ENCODE results near the gene COL4A5.
"Not testable (repeated sequence)": the region's sequence is repeated elsewhere in the genome, so short reads cannot be mapped to it uniquely, and the experiment has no call there.

COL4A5 gene

GRCh38 chrX:108439426-108439942, at the start of gene COL4A5:
COL4A5 (plus strand) TSS chrX:108439838; CDS start chrX:108440126, 288 bp downstream.
- DNase-seq (ENCODE audit: low read depth in 2 of 2): no peak

DNA sequence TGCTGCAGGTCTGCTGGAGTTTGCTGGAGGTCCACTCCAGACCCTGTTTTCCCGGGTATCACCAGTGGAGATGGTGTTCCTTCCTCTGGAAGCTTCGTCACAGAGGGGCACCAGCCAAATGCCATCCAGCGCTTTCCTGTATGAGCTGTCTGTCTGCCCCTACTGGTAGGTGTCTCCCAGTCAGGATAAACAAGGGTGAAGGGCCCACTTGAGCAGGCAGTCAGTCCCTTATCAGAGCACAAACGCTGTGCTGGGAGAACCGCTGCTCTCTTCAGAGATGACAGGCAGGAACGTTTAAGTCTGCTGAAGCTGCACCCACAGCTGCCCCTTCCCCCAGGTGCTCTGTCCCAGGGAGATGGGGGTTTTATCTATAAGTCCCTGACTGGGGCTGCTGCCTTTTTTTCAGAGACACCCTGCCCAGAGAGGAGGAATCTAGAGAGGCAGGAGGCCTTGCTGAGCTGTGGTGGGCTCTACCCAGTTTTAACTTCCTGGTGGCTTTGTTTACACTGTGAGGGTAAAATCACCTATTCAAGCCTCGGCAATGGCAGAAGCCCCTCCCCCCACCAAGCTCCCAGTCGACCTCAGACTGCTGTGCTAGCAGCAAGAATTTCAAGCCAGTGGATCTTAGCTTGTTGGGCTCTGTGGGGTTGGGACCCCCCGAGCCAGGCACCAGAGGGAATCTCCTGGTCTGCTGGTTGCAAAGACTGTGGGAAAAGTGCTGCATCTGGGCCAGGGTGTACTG, 48.5 kb upstream of the COL4A5 start:
- DNase-seq (ENCODE audit: low read depth in 2 of 2): not testable (repeated sequence)

GRCh38 chrX:108396188-108396891, 43.3 kb upstream of the COL4A5 start:
- DNase-seq (ENCODE audit: low read depth in 2 of 2): no peak

DNA sequence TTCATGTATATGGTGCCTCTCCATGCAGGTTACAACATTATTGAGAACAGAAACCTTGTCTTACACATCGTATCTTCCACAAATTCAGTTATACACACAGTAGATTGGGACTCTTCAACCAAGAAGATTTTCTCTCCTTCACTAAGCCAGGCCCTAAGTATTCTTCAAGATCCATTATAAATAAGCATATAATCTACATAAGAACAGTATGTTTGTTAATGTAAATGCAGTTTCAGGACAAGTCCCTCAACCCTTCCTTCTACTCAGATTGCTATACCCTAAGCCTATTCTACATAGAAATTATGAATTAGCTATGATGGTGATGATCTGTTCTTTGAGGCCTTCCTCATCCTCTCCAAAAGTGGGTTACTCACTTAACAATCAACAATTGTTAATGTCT, 42.7 kb upstream of the COL4A5 start:
- no peak for DNase-seq (ENCODE audit: low read depth in 2 of 2)

DNA sequence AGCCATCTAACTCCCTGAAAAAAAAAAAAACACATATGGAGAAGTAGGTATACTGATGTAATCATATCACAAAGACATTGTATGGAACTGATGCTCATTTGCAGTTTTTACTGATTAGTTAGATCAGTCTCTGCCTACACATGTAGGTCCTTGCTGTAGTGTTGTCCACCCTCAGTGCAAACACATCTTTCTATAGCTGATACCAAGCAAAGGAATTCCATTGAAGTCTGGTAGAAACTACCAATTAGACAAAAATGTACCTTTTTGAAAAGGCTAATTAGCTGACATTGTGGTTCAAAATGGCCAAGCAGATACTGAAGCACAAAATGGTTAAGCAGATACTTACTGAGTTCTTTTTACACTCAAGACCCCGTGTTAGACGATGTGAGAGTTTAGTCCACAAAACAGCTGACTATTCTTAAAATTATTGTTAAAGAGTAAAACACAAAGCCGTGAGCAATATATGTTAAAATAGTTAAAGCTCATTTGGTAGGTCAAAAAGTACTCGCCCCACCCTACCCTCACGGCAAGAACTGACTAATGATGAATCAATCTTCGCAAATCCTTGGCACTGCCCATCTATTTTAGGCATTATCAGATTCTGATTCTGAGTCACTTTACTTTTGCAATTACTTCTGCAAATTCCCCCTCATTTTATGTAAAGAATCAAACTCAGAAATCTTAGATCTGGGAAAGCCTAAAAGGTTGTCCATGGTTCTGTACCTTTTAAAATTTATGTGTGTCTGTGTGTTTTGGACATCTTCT, 41.8 kb upstream of the COL4A5 start:
- no peak for DNase-seq (ENCODE audit: low read depth in 2 of 2)

GRCh38 chrX:108399418-108400165, 40.0 kb upstream of the COL4A5 start:
- no peak for DNase-seq (ENCODE audit: low read depth in 2 of 2)

GRCh38 chrX:108412783-108413182, 26.9 kb upstream of the COL4A5 start:
- no peak for DNase-seq (ENCODE audit: low read depth in 2 of 2)

DNA sequence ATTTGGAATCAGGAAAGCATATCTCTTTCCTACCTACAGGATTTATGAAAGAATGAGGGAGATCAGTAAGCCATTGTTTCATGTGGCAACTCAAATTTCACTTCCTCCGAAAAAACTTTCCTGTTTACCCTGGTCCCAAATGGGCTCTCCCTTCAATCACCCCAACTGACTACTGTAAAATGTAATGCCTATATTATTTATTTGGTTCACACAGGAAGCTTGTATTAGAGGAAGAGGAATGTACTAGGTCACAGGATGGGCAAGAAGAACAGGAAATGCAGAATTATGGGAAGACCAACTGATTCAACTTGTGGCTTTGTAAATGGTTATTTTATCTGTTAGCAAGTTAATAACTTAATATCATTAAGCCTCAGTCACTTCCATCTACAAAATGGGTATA, 24.5 kb upstream of the COL4A5 start:
- DNase-seq (ENCODE audit: low read depth in 2 of 2): no peak

DNA sequence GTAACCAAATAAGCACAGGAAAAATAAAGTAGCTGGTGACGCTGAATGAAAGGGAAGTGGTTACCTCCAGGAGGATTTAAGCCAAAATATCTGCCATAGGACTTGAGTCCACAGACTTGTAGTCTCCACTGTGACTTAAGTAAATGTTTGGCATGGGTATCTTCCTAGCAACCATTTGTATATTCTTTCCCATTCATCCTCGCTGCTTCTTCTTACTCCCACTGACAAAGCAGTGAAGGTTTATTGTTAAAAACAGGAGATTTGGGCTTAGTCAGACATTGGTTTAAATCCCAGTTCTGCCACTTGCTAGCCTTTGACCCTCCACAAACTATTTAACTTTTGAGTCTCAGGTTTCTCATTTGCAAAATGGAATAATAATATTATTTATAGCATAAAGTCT, 23.7 kb upstream of the COL4A5 start:
- no peak for DNase-seq (ENCODE audit: low read depth in 2 of 2)

GRCh38 chrX:108417257-108417656, 22.4 kb upstream of the COL4A5 start:
- no peak for DNase-seq (ENCODE audit: low read depth in 2 of 2)

- DNase-seq (ENCODE audit: low read depth in 2 of 2): no peak
Observed at GRCh38 chrX:108419401-108419800, 20.2 kb upstream of the COL4A5 start.

DNA sequence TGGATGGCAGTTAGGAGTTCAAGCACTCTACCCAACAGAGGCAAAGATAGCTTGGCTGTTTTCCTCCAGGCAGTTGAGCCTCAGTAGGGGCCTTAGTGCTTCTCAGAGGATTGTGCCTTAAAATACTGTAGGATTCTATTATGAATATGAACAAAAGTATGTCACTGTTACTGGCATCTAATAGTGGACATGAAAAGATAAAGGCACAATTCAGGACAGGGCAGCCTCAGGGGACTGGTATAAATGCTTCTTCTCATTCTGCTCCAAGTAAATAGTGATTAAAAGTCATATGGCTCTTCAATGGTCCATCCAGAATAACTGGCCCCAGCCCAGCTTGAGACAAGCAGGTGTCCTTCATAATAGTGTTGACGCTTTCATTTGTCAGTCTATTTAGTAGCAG, 19.2 kb upstream of the COL4A5 start:
- DNase-seq (ENCODE audit: low read depth in 2 of 2): no peak

DNA sequence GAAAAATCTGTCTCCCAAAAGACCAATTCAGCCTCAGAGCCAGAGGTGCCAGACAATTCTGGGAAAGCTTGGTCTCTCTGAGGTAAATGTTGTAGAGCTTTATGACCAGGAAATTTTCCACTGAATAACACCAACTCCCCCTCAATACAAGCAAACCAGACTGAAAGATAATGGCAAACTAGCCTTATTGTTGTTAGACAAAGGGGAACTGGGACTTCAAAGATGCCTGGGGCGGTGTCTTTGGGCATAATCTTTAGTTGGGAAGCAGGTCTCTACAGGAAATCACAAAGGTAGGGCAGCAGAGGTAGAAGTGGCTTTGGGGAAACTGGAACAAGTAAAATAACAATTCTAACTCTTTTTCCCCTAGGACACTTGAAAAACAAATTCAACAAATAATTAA, 13.4 kb upstream of the COL4A5 start:
- no peak for DNase-seq (ENCODE audit: low read depth in 2 of 2)

DNA sequence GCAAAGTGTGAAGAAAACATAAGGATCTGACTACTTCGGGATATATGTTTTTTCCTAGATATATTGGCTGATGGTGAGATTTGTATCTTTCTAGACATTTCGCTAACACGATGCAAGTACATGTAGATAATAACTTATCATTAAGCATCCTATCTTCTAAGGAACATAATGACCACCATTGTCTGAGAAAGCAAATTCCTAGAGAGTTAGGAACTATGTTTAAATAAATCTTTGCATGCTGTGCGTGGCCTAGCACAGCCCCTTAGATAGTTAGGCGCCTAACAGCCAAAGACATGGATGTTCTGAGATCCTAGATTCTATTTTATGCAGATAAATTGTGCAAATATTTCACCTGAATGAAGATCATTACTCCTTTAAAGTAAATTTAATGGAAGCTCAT, 4.4 kb upstream of the COL4A5 start:
- DNase-seq (ENCODE audit: low read depth in 2 of 2): no peak

DNA sequence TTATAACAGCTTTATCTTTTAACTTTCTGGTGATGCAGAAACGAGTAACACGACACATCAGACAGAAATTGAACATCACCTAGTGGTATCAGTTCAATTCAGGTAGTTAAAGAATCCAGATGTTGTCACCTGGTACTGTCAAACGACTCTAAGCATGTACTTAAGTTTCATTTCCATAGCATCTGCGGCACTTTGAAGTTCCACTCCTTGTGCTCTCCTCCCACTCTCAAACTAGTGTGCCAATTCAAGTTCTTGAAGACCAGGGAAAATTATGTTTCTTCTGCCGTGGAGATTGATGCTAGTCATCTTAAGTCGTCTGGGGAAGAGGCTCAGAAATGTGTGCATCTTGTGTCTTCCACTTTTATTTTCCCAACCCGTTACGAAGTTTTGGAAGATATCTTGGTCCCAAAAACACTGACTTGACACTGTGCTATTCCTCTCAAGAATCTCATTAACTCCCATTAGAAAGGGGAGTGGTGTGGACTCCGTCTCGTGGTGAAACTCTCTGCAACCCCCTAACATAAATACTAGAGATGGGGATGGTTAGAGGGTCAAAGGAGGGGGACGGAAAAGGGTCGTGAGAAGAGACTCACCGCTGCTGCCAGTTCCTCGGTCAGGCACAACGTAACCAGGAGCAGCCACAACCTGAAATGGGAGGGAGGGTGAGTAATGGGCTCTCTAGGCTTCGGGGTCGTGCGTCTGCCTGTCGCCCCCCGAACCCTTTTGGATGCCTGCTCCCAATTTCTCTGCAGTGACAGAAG, 2.1 kb upstream of the COL4A5 start:
- no peak for DNase-seq (ENCODE audit: low read depth in 2 of 2)

- no peak for DNase-seq (ENCODE audit: low read depth in 2 of 2)
Observed at GRCh38 chrX:108438110-108438623, 1.5 kb upstream of the COL4A5 start, which contains the start of gene COL4A6. COL4A6 (minus strand) TSS chrX:108438422; CDS start chrX:108438196, 226 bp downstream.

GRCh38 chrX:108439961-108440696, 491 bp downstream of the COL4A5 start:
- DNase-seq (ENCODE audit: low read depth in 2 of 2): no peak

- no peak for DNase-seq (ENCODE audit: low read depth in 2 of 2)
Observed at GRCh38 chrX:108442901-108443464, 3.3 kb downstream of the COL4A5 start.

DNA sequence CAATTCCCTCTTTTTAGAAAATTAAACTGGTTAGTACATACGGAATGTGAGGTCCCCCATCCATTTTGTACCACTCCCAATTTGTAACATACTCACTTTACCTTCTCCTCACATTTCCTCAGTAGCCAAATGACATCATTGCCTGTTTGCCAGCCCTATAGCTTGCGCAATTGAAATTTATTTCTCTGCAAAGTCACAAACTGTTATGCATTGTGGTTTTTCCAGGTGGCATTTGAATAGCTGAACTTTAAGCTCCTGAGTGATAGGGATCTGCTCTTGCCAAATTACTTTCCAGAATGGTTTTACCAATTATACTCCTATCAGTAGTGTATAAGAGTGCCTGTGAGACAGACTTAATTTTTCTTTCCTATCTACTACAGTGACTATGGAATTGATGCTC, 7.7 kb downstream of the COL4A5 start:
- DNase-seq (ENCODE audit: low read depth in 2 of 2): no peak

- DNase-seq (ENCODE audit: low read depth in 2 of 2): no peak
Observed at GRCh38 chrX:108453841-108454240, 14.2 kb downstream of the COL4A5 start.
